HG03064 (cell line): Measurements from ENCODE around the gene TBC1D9.

Experiments used
- ATAC-seq: cut with Tn5 transposase; IDR thresholded peaks from one replicate; pipeline ENCODE4 v1.9.1; 2021; ENCODE audit warnings: low read depth; ENCODE audit not compliant: unreplicated experiment

Gene TBC1D9

GRCh38 chr4:140628016-140628415, 128.2 kb downstream of the TBC1D9 start:
- no peak for ATAC-seq

GRCh38 chr4:140626661-140627376, 129.4 kb downstream of the TBC1D9 start:
- ATAC-seq: no peak

- ATAC-seq: no peak
Observed at GRCh38 chr4:140622333-140622958, 133.7 kb downstream of the TBC1D9 start.

GRCh38 chr4:140621161-140621560, 135.0 kb downstream of the TBC1D9 start:
- no peak for ATAC-seq

GRCh38 chr4:140617499-140618248, 138.5 kb downstream of the TBC1D9 start:
- ATAC-seq: no peak

GRCh38 chr4:140615451-140615850, 140.7 kb downstream of the TBC1D9 start:
- no peak for ATAC-seq

GRCh38 chr4:140612357-140612756, 143.8 kb downstream of the TBC1D9 start:
- no peak for ATAC-seq

- no peak for ATAC-seq
Observed at GRCh38 chr4:140611854-140612253, 144.3 kb downstream of the TBC1D9 start.

- ATAC-seq: no peak
Observed at GRCh38 chr4:140609548-140610425, 146.4 kb downstream of the TBC1D9 start.

- no peak for ATAC-seq
Observed at GRCh38 chr4:140607852-140608251, 148.3 kb downstream of the TBC1D9 start.

- no peak for ATAC-seq
Observed at GRCh38 chr4:140604544-140604943, 151.6 kb downstream of the TBC1D9 start.

GRCh38 chr4:140603286-140603685, 152.9 kb downstream of the TBC1D9 start:
- no peak for ATAC-seq

GRCh38 chr4:140602714-140603113, 153.5 kb downstream of the TBC1D9 start:
- ATAC-seq: no peak

- no peak for ATAC-seq
Observed at GRCh38 chr4:140600408-140600807, 155.8 kb downstream of the TBC1D9 start.

- ATAC-seq: no peak
Observed at GRCh38 chr4:140595065-140595464, 161.1 kb downstream of the TBC1D9 start.

GRCh38 chr4:140584439-140584838, 171.7 kb downstream of the TBC1D9 start:
- no peak for ATAC-seq

GRCh38 chr4:140581078-140581477, 175.1 kb downstream of the TBC1D9 start:
- no peak for ATAC-seq

- ATAC-seq: no peak
Observed at GRCh38 chr4:140579278-140579677, 176.9 kb downstream of the TBC1D9 start.

- no peak for ATAC-seq
Observed at GRCh38 chr4:140575489-140575888, 180.7 kb downstream of the TBC1D9 start.

- no peak for ATAC-seq
Observed at GRCh38 chr4:140571620-140572019, 184.6 kb downstream of the TBC1D9 start.
